ENCODE data around the gene AZGP1. TPM values are rescaled to one million over a fixed set of nuclear protein-coding genes. Genes with fewer than 3 reads are reported as not detected.
"Not testable (repeated sequence)": the region's sequence is repeated elsewhere in the genome, so short reads cannot be mapped to it uniquely, and the experiment has no call there.

Gene AZGP1
- total RNA-seq, 4 donors from 2014 or later, result not detected

DNA sequence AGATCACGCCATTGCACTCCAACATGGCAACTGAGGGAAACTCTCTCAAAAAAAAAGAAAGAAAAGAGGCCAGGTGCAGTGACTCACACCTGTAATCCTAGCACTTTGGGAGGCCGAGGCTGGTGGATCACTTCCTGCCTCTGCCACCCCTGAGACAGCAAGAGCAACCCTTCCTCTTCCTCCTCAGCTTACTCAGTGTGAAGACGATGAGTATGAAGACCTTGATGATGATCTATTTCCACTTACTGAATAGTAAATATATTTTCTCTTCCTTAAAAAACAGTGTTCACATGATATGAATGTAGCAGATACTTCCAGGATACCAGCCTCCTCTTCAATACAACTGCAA lies 37.5 kb upstream of the AZGP1 start:
- no peaks in the 10 kb centered on the region for H3K9me3 ChIP-seq
- TF ChIP-seq POLR2A (IDR thresholded peaks at IDR 0.05), result no peak
- TF ChIP-seq, protein P1, sequence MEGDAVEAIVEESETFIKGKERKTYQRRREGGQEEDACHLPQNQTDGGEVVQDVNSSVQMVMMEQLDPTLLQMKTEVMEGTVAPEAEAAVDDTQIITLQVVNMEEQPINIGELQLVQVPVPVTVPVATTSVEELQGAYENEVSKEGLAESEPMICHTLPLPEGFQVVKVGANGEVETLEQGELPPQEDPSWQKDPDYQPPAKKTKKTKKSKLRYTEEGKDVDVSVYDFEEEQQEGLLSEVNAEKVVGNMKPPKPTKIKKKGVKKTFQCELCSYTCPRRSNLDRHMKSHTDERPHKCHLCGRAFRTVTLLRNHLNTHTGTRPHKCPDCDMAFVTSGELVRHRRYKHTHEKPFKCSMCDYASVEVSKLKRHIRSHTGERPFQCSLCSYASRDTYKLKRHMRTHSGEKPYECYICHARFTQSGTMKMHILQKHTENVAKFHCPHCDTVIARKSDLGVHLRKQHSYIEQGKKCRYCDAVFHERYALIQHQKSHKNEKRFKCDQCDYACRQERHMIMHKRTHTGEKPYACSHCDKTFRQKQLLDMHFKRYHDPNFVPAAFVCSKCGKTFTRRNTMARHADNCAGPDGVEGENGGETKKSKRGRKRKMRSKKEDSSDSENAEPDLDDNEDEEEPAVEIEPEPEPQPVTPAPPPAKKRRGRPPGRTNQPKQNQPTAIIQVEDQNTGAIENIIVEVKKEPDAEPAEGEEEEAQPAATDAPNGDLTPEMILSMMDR (IDR thresholded peaks at IDR 0.05), result no peak
- H3K27me3 ChIP-seq, result no peaks in the 10 kb centered on the region
- H3K4me1 ChIP-seq, result peaks cover 0 to 8% of the 10 kb centered on the region in 2 donors
- H3K27ac ChIP-seq, result no peak overlapping the region
- no peak overlapping the region for H3K4me3 ChIP-seq
- DNase-seq, result no peak
- intact Hi-C loops (cut with DNase I; ENCODE audit: low total_unique reads), result no loop called here
- H3K36me3 ChIP-seq, result no peaks in the 10 kb centered on the region

DNA sequence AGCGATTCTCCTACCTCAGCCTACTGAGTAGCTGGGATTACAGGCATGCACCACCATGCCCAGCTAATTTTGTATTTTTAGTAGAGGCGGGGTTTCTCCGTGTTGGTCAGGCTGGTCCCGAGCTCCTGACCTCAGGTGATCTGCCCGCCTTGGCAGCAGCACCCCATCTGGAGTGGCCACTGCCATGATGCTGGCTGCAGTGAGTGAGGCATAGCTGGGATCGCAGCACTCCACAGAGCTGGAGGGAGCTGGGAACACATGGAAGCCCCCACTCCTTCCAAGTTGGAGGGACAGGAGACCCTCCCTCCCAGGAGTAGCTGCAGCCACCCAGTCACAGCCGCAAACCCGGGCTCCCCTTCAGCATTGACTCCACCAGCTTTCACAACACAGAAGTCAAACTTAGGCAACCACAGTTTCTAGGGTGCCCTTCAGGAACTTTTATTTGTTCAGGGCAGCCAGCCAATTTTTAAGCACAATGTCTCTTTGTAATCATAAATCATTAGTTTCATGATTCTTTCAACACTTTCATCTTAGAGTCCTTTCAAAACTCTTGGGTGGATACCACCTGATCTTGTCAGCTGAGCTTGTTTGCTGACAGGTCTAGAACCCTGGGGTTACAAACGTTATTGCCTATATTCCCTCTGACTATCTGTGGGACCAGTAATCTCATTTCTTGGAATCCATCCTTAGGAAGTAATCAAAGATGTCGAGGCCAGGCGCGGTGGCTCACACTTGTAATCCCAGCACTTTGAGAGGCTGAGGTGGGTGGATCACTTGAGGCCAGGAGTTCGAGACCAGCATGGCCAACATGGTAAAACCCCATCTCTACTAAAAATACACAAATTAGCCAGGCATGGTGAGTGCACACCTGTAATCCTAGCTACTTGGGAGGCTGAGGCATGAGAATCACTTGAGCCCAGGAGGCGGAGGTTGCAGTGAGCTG lies 36.8 kb upstream of the AZGP1 start:
- H3K9me3 ChIP-seq; intact Hi-C loops (cut with DNase I; ENCODE audit: low total_unique reads); H3K36me3 ChIP-seq; H3K27me3 ChIP-seq; H3K4me1 ChIP-seq; H3K4me3 ChIP-seq; H3K27ac ChIP-seq; DNase-seq: not testable (repeated sequence)

DNA sequence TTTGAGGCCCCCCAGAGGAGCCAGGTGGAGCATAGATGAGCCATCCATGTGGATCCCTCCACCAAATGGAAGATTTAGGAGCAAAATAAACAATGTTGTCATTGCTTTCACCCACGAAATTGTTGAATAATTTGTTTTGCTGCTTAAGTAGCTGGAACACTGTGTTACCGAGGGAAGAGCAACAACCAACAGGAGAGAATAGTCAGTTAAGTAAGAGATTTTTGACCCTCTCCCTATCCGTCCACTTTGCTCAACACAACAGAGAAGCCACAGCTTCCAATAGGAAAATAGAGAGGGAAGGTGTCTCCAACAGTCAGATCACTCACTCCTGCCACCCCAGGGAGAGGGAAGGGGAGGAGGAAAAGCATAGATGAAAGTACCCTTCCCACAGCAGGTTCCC lies 35.7 kb upstream of the AZGP1 start:
- no peaks in the 10 kb centered on the region for H3K27me3 ChIP-seq
- intact Hi-C loops (cut with DNase I; ENCODE audit: low total_unique reads), result no loop called here
- no peak overlapping the region for H3K4me3 ChIP-seq
- TF ChIP-seq POLR2A (IDR thresholded peaks at IDR 0.05), result no peak
- TF ChIP-seq, protein P1 (IDR thresholded peaks at IDR 0.05), result no peak
- H3K27ac ChIP-seq, result no peak overlapping the region
- no peaks in the 10 kb centered on the region for H3K36me3 ChIP-seq
- H3K9me3 ChIP-seq, result no peaks in the 10 kb centered on the region
- no peak for DNase-seq
- H3K4me1 ChIP-seq, result peaks cover 0 to 2% of the 10 kb centered on the region in 2 donors

DNA sequence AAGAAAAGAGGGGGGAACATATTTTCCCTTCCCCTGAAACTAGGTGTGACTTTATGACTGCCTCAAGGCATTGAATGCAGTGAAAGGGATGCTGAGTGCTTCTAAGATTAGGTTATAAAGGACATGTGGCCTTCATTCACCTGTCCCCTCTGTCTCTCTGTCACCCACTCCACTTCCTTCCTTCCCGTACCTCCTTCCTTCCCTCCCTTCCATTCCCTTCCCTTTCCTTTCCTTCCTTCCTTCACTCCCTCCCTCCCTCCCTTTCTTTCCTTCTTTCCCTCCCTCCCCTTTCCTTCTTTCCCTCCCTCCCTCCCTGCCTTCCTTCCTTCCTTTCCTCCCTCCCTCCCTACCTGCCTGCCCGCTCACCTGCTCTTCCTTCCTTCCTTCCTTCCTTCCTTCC lies 35.1 kb upstream of the AZGP1 start:
- Histone ChIP-seq H3K4me3 (no peak overlapping the region), H3K4me1 (no peaks in the 10 kb centered on the region), H3K27ac (no peak overlapping the region), H3K36me3 (no peaks in the 10 kb centered on the region), H3K9me3 (no peaks in the 10 kb centered on the region), H3K27me3 (no peaks in the 10 kb centered on the region)
- no peak for DNase-seq
- no peak for TF ChIP-seq POLR2A (IDR thresholded peaks at IDR 0.05)
- TF ChIP-seq, protein P1 (IDR thresholded peaks at IDR 0.05), result no peak
- intact Hi-C loops (cut with DNase I; ENCODE audit: low total_unique reads), result no loop called here

DNA sequence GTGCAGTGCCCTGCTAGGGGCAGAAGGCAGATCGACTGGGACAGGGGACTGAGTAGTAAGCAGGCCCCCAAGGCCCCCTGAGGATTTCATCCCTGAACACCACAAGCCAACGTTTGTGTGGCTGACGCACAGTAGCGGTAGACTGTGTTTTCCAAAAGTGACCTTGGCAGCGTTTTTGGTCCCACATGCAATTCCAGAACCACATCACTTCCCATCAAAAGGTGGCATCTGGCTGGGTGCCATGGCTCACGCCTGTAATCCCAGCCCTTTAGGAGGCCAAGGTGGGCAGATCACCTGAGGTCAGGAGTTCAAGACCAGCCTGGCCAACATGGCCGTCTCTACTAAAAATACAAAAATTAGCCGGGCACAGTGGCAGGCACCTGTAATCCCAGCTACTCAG lies 34.1 kb upstream of the AZGP1 start:
- H3K27me3 ChIP-seq; intact Hi-C loops (cut with DNase I; ENCODE audit: low total_unique reads); H3K4me1 ChIP-seq; H3K9me3 ChIP-seq; H3K4me3 ChIP-seq; H3K36me3 ChIP-seq; H3K27ac ChIP-seq; DNase-seq: not testable (repeated sequence)

DNA sequence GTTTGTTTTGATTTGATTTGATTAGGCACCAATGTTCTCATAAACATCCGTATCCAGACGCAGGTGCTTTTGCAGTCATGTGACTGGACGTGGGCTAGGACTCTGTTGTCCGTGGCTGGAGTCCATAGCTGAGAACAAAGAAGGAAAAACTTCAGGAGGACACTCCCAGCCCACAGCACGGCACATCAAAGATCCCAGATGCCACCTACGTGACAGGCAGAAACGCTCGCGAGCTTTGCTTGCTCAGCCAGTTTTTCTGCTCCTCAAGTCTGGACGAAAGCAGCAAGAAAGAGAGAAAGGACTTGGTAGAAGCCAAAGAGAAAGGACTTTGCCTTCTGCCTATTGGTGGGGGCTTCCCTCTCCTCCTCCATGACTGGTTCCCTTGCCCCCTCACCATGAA lies 32.7 kb upstream of the AZGP1 start:
- Histone ChIP-seq H3K4me3 (no peak overlapping the region), H3K36me3 (no peaks in the 10 kb centered on the region), H3K27ac (no peak overlapping the region), H3K27me3 (no peaks in the 10 kb centered on the region), H3K9me3 (no peaks in the 10 kb centered on the region), H3K4me1 (no peaks in the 10 kb centered on the region)
- intact Hi-C loops (cut with DNase I; ENCODE audit: low total_unique reads), result no loop called here
- TF ChIP-seq, protein P1 (IDR thresholded peaks at IDR 0.05), result no peak
- no peak for TF ChIP-seq POLR2A (IDR thresholded peaks at IDR 0.05)
- no peak for DNase-seq

Measured in uterus (tissue), 4 donors.